Stimulated activated CD4-positive, alpha-beta T cell treated with anti-CD3 and anti-CD28 coated beads, Interleukin-15, amount 100 ng/mL, for 24 hours (primary cell): ENCODE data around the gene DDX42.
"Not testable (repeated sequence)": the region's sequence is repeated elsewhere in the genome, so short reads cannot be mapped to it uniquely, and the experiment has no call there.

Experiments
- DNase-seq: peaks from one replicate; pipeline ENCODE4 v3.0.0-alpha.2; 2020

The DDX42 gene

DNA sequence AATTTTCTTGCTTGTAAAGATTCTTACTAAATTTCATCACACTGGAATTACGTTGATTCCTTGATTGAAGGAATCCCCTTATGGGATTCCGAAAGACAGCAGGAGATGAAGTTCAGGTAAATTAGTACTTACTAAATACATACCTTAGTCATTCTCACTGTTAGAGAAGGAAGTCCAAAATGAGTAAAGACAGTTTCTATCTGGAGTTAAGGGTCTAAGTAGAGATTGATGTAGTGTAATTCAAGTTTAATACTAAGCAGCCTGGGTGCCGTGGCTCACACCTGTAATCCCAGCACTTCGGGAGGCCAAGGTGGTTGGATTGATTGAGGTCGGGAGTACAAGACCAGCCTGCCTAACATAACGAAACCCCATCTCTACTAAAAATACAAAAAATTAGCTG, 9.6 kb downstream of the DDX42 start:
- no peak for DNase-seq

DNA sequence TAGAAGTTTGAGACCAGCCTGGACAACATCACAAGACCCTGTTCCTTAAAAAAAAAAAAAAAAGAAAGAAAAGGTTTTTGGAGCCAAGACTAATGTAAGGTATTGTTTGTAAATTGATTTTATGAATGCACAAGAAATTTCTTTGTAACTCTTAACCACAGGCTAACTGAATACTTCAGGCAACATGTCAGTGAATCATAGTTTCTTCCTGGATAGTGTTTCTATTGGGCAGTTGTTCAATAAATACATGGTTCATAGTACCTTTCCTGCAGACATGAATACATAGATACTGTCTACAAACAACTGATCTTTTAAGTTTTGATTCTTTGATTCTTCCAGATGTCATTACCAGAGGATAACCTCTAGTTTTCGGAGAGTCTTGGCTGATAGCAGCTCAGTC, 11.6 kb downstream of the DDX42 start:
- no peak for DNase-seq

DNA sequence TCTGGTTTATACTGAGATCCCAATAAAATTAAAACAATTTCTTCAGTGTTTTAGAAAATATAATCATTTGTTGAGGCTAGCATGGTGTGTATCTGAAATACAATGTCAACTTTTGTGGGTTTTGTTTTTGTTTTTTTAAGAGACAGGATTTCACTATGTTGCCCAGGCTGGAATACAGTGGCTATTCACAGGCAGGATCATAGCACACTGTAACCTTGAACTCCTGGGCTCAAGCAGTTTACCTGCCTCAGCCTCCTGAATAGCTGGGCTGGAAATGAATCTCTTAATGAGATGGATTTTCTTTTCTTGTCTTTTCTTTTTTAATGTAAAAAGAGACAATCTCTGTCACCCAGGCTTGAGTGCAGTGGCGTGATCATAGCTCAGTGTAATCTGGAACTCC, 12.1 kb downstream of the DDX42 start:
- no peak for DNase-seq

GRCh38 chr17:63786971-63787711, 13.2 kb downstream of the DDX42 start:
- no peak for DNase-seq

GRCh38 chr17:63790057-63790456, 16.1 kb downstream of the DDX42 start:
- DNase-seq, result no peak

DNA sequence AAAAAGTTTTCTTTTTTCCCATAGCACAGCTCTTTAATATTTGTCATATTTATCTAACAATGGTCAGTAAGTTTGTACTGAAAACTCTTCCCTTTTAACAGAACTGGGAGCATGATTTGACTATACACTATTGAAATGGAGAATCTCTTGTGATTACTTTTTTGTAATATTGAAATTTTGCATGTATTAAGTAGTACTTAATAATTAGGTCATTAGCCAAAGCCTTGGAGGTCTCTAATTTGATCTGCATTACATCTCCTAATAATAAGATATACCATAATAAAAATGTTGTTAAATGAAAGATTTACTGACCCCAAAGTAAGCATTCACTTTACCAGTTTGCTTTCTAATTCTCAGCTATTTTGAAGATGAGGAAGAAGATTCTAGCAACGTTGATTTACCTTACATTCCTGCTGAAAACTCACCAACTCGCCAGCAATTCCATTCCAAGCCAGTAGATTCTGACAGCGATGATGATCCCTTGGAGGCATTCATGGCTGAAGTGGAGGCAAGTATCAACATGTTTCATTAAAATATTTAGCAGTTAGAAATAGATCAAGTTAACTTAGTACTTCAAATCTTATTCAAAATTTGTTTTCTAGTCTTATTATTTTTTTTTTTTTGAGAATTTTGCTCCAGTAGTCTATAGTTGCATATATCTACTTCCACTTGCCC, 18.2 kb downstream of the DDX42 start:
- no peak for DNase-seq

DNA sequence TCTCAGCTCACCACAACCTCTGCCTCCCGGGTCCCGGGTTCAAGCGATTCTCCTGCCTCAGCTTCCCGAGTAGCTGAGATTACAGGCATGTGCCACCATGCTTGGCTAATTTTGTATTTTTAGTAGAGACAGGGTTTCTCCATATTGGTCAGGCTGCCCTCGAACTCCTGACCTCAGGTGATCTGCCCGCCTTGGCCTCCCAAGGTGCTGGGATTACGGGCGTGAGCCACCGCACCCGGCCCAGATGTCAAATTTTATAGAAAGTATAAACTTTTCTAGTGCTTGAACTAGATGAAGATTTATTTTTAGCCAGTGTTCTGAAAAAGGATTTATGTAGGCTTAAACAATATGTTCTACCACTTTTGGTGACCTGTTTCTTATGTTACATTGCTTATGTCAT, 22.4 kb downstream of the DDX42 start:
- not testable (repeated sequence) for DNase-seq

DNA sequence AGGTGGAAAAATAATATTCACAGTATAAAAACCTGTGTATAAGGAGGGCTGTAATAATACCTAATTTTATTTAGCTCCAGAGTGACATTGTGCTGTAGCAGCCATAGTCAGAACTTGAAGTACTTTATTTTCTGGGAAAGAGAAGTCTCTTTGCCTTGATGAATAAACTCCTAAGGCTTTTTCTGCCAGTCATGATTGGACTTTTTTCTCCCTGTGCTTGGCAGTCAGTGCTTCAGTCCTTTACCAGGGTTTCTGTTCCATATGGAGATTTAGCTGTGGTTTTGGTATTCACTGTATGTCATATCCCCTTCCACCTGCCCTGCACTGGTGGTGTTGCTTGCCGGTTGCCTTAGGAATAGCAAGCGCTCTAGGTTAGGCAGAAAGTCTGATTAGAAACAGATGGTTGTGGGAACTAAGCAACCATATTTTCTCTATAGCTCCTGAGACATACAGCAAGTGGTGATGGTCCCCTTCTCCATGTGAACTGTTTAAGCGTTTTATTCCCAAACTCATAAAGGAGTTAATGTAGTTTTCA, 24.7 kb downstream of the DDX42 start:
- no peak for DNase-seq

GRCh38 chr17:63800783-63801182, 26.8 kb downstream of the DDX42 start:
- DNase-seq, result no peak

DNA sequence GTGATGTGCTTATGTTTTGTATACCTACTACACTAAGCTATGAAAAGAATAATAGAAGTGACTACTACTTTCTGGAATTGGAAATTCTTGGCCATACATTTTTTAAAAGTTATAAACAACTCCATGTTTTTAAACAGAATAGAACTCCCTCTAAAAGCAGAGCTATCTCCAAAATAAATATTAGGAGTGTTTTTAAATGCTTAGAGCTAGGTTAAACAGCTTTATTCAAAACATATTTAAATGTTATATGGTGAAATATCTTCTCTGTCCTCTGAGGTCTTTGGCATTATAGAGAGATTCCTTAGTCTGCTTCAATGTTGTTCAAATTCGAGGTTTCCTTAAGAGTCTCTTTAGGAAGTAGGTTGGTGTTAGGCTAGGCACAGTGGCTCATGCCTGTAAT, 30.4 kb downstream of the DDX42 start:
- no peak for DNase-seq

GRCh38 chr17:63805591-63805990, 31.6 kb downstream of the DDX42 start:
- DNase-seq, result no peak

- no peak for DNase-seq
Measured at GRCh38 chr17:63809970-63810369, 36.0 kb downstream of the DDX42 start.

GRCh38 chr17:63816123-63816522, 42.2 kb downstream of the DDX42 start:
- no peak for DNase-seq

DNA sequence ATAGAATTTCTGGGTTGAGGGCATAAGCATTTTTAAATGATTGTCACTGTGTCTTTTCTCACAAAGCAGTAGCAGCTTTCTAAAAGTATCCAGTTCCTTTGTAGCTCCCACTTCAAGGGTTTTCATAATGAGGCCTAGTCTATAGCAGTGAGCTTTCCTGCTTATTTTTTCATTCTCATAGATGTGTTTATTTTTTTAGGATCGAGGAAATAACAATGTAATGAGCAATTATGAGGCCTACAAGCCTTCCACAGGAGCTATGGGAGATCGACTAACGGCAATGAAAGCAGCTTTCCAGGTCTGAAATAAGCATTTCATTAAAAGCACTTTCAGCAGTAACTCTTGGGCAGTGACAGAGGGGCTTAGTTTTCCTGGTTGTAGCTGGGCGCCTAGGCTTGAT, 42.7 kb downstream of the DDX42 start:
- no peak for DNase-seq

DNA sequence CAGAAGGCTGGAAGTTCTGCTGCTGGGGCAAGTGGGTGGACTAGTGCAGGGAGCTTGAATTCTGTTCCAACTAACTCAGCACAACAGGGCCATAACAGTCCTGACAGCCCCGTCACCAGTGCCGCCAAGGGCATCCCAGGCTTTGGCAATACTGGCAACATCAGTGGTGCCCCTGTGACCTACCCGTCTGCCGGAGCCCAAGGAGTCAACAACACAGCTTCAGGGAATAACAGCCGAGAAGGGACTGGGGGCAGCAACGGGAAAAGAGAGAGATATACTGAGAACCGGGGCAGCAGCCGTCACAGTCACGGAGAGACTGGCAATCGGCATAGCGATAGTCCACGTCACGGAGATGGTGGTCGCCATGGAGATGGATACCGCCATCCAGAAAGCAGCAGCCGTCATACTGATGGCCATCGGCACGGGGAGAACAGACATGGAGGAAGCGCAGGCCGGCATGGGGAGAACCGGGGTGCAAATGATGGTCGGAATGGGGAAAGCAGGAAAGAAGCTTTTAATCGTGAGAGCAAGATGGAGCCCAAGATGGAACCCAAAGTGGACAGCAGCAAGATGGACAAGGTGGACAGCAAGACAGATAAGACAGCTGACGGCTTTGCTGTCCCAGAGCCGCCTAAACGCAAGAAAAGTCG, 43.9 kb downstream of the DDX42 start:
- DNase-seq, result no peak

GRCh38 chr17:63819131-63819530, 45.2 kb downstream of the DDX42 start:
- DNase-seq, result no peak

DNA sequence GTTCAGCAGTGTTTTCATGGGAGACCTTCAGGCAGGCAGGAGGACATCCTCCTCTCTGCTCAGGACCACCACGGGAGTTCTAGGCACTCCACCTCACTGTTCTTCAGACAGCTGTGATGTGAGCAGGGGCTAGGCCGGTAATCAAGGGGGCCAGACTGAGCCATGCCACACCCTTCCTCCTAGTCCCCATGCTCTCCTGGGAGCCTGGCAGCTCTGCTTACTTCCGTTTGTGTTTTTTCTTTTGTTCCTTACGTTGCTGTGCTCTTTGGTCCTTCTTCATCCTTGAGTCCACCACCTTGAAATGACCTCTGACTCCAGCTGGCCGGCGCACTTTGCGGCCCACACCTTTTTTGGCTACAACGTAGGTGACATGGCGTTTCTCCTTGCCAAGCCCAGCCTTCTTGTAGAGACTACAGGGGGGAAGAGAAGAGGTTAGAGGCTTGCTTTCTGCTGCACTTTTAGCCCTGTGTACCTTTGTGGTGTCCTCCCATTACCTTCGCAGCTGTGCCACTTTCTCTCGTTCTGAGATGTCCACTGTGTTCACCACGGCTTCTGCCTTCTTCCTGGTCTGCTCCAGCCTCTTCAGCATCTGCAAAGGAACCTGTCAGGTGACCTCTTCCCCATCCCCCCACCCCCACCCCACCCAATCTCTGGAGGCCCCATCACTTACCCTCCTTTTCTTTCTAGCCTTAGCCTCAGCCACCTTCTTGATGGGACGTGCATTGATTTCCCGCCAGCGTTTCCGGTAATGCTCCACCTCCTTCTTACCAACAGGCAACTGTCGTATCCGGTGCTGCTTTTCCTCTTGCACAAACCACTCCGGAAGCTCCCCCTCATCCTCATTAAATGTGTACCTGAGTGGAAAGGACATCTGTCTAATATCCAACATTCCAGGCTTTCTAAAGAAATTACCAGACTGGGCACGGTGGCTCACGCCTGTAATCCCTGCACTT, 45.9 kb downstream of the DDX42 start:
- DNase-seq, result no peak

DNA sequence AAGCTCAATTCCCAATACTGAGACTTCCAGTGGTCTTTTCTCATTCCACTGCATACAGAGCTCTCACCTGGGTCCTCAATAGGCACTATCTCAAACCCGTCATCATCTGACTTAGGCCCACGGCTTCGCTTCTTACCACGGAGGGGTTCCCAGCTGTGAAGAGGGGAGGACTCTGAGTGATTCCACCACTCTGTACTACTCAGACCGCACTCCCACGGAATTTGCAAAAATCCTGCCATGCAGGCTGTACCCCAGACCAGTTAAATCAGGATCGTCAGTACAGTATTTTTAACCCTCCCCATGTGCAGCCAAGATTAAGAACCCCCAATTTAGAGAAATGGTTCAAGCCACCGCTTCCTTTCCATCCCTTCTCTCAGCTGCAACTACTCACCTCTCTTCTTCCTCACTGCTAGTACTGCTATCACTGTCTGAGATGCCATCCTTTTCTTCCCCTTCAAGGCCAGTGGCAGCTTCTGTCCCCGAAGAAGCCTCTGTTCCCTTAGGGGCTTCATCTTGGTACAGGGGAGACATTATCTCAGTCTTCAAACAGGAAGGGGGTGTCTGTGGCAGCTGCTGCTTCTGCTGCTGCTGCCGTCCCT, 47.1 kb downstream of the DDX42 start:
- no peak for DNase-seq

- DNase-seq, result no peak
Measured at GRCh38 chr17:63821804-63822203, 47.8 kb downstream of the DDX42 start.

DNA sequence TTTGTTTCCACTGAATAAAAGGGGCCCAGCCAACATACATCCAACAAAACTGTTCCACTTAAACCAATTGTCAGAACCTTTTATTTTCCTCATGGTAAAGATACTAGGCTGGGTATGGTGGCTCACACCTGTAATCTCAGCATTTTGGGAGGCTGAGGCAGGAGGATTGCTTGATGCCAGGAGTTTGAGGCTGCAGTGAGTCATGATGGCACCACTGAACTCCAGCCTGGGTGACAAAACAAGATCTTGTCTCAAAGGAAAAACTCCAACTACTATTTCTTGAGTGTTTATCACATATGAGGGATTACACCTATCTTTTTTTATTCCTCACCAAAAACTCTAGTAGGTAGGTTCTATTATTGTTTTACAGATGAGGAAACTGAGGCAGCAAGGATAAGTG, 48.6 kb downstream of the DDX42 start:
- no peak for DNase-seq

DNA sequence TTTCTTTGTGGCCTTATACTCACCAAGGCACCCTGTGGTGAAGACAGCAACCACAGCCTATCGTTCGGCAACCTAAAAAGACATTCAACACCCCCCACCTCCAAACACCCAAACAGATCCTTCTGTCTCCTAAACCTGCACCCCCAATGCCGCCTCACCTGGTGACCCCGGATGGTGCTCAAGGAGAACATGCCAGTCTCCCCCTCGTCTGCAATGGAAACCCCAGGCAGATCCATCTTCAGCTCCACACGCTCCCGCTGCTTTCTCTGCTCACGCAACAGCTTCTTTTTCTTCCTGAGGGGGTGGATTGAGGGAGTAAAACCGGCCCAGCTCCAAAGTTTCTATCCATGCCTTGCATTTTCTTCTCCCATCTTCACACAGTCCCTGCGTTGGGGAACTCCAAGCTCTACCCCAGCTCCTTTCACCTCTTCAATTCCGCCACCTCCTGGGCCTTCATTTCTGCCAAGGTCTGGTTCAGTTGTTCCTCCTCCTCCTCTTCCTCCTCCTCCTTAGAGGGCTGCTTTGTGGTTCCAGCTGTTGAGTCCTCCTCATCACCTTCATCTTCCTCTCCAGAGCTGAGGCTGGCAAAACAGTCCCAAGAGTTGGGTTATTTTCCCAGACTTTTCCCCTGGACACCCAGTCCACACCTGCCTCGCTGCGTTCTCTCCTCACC, 49.8 kb downstream of the DDX42 start:
- DNase-seq, result no peak

- no peak for DNase-seq
Measured at GRCh38 chr17:63824362-63824761, 50.4 kb downstream of the DDX42 start.
